Activated T-cell treated with anti-CD3 and anti-CD28 coated beads, Interleukin-2, amount 50 U/mL, for 4 hours (primary cell): ENCODE data around the gene AEBP1. TPM values are rescaled to one million over a fixed set of nuclear protein-coding genes. Genes with fewer than 3 reads are reported as not detected.

Experiments used
- ATAC-seq, 2 donors: fragments of 200-7000 bp; cut with Tn5 transposase; one replicate each; pipeline ENCODE4 v1.10.0; 2021
- DNase-seq: peaks from one replicate; pipeline ENCODE4 v3.0.0-alpha.2; 2020
- H3K27me3 Mint-ChIP-seq: one replicate; pipeline ENCODE4 v1.8.0; 2021; ENCODE audit warnings: low read depth, mixed read lengths
- H3K36me3 Mint-ChIP-seq: one replicate; pipeline ENCODE4 v1.8.0; 2022; ENCODE audit warnings: mixed read lengths; ENCODE audit not compliant: insufficient read depth
- H3K4me1 Mint-ChIP-seq: one replicate; pipeline ENCODE4 v1.8.0; 2021; ENCODE audit warnings: low read depth, mixed read lengths
- H3K4me3 Mint-ChIP-seq: one replicate; pipeline ENCODE4 v1.8.0; 2021; ENCODE audit warnings: mild to moderate bottlenecking, moderate library complexity, mixed read lengths
- H3K9me3 Mint-ChIP-seq: one replicate; pipeline ENCODE4 v1.8.0; 2021; ENCODE audit warnings: mixed read lengths
- total RNA-seq, 3 donors: library from RNA; stranded (reverse); gene quantifications; one replicate each; pipeline ENCODE4 v1.2.1, GENCODE V29; 2021

Gene AEBP1
- total RNA-seq, 3 donors from 2014 or later: 26.7 to 36.3 (median 35.7) TPM

DNA sequence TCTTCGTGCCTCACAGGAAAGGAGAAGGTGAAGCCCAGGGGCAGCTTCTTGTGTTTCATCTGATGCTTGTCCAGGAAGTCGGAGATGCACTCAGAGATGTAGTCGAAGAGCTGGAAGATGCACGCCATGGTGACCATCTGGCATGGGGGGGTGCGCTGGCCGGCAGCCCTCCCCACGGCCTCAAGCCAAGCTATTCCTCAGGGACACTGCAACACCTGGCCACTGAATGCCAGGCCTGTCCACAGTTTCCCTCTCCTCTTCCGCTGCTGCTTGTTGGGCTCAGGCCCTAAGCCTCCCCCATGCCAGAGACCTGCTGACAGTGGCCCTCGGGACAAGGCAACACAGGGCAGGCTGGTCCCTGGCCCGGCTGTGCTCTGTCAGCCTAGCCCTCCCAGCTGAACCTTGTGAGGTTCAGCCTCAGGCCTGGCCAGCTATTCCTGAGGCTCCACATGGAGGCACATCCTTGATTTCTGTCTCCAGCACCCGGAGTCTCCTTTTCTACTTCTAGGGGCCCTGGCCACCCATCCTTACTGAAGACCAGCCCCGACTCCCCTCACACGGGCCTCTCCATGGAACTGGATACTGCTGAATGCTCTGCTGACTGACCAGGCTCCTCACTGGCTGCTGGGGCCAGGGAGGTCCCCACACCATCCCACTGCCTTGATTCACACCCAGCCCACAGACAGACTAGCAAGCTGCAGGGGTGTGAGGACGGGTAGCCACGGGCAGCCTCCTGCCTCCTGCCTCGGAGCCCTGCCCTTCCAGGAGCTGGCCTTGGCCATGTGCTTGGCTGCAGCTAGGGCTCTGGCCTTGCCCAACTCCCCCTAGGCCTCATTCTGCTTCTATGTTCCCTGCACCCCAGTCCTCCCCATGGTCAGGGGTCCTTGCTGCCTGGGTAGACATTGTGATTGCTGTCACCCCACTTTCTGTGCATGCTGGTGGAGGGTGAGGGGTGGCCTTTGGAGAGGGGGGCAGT is 47.1 kb downstream of the AEBP1 start:
- no peaks in the 10 kb centered on the region for H3K9me3 Mint-ChIP-seq
- peaks cover 1% of the 10 kb centered on the region for H3K27me3 Mint-ChIP-seq
- H3K4me1 Mint-ChIP-seq: no peaks in the 10 kb centered on the region
- DNase-seq (no peak), ATAC-seq (no peak)
- no peak overlapping the region for H3K4me3 Mint-ChIP-seq
- H3K36me3 Mint-ChIP-seq: no peaks in the 10 kb centered on the region

DNA sequence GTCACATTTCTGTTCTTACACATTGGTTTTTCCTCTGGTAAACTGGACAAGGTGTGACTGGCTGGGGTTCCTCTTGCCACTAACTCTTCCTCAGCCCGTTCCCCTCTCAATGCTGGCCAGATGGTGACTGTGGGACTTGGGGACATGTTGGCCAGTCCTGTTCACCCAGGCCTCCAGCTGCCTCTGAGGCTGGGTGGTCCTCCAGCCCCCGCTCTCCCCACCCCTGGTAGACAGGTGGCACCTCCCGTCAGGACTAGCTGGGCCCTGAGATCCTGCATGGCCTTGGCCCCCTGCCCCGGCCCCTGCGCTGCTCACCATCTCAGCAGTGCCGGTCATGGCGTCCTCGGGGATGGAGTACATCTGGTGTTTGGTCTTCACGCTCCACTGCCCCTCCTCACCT is 47.8 kb downstream of the AEBP1 start:
- DNase-seq (no peak), ATAC-seq (no peak)
- H3K9me3 Mint-ChIP-seq: no peaks in the 10 kb centered on the region
- H3K27me3 Mint-ChIP-seq: peaks cover 1% of the 10 kb centered on the region
- H3K36me3 Mint-ChIP-seq: no peaks in the 10 kb centered on the region
- no peak overlapping the region for H3K4me3 Mint-ChIP-seq
- H3K4me1 Mint-ChIP-seq: no peaks in the 10 kb centered on the region

DNA sequence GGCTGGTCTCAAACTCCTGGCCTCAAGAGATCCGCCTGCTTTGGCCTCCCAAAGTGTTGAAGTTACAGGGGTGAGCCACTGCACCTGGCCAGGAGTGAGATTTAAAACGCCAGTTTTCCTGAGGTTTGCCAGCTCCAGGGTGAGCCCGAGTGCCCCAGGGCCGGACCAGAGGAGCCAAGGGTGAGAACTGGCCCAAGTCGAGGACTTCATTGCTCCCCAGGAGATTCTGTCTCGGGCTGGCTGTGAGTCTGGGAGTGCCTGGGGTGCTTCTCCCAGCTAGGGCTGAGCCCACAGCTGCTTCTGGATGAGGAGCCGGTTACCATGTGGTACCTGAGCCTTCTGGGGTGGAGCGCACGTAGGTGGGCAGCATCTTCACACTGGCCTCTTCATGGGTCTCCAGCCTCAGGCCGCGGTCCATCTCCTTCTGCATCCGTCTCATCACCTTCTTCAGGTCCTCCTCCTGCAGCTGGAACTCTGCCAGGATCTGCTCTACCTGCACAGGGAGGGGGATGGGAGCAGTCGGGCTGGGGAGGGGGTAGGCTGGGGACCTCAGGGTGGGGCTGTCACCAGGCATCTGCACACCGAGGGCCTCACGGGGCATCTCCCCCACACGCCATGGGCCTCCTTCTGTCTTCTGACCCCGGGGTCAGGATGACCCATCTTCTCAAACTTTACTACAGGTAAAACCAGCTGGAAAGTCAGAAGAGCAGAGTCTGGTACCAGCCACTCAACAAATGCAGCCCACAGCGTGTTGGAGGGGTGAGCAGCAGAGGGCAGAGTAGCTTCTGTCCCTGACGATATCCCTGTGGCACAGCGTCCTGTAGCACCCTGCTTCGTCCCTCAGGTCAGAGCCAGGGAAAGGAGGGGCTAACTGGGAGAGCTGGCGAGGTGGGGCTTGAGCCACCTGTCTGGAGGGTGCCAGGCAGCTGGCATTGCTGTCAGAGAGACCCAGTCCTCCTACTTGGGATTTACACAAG is 49.1 kb downstream of the AEBP1 start:
- no peaks in the 10 kb centered on the region for H3K4me1 Mint-ChIP-seq
- no peaks in the 10 kb centered on the region for H3K36me3 Mint-ChIP-seq
- H3K27me3 Mint-ChIP-seq: peaks cover 1% of the 10 kb centered on the region
- no peaks in the 10 kb centered on the region for H3K9me3 Mint-ChIP-seq
- no peak overlapping the region for H3K4me3 Mint-ChIP-seq
- no peak for DNase-seq
- ATAC-seq: no peak

GRCh38 chr7:44153948-44154335 is 49.8 kb downstream of the AEBP1 start:
- Mint-ChIP-seq H3K27me3 (peaks cover 1% of the 10 kb centered on the region), H3K36me3 (no peaks in the 10 kb centered on the region), H3K4me1 (no peaks in the 10 kb centered on the region), H3K4me3 (no peak overlapping the region), H3K9me3 (no peaks in the 10 kb centered on the region)
- DNase-seq: no peak
- ATAC-seq: no peak

DNA sequence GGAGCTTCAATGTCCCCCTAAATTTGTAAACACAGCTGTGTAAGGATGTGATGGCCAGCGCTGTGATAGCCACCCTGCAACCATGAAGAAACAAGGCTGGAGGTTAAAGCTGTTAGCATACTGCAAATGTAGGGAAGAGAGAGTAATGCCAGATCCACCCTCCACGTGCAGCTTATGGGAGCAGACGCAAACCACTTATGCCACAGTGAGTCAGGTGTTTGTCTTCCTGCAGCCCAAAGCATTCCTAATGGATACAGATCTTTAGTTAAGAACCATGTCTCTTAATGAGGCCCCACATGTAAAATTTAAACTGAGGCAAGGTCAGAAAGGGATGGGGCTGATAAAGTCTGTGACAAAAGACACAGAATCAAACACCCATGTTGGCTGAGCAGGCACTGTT is 50.6 kb downstream of the AEBP1 start:
- DNase-seq (no peak), ATAC-seq (no peak)
- H3K4me3 Mint-ChIP-seq: no peak overlapping the region
- H3K9me3 Mint-ChIP-seq: no peaks in the 10 kb centered on the region
- peaks cover 1% of the 10 kb centered on the region for H3K27me3 Mint-ChIP-seq
- H3K36me3 Mint-ChIP-seq: no peaks in the 10 kb centered on the region
- no peaks in the 10 kb centered on the region for H3K4me1 Mint-ChIP-seq

GRCh38 chr7:44155191-44156185 is 51.3 kb downstream of the AEBP1 start:
- Mint-ChIP-seq H3K4me3 (no peak overlapping the region), H3K9me3 (no peaks in the 10 kb centered on the region), H3K27me3 (peaks cover 1% of the 10 kb centered on the region), H3K4me1 (no peaks in the 10 kb centered on the region), H3K36me3 (no peaks in the 10 kb centered on the region)
- ATAC-seq (no peak), DNase-seq (no peak)

DNA sequence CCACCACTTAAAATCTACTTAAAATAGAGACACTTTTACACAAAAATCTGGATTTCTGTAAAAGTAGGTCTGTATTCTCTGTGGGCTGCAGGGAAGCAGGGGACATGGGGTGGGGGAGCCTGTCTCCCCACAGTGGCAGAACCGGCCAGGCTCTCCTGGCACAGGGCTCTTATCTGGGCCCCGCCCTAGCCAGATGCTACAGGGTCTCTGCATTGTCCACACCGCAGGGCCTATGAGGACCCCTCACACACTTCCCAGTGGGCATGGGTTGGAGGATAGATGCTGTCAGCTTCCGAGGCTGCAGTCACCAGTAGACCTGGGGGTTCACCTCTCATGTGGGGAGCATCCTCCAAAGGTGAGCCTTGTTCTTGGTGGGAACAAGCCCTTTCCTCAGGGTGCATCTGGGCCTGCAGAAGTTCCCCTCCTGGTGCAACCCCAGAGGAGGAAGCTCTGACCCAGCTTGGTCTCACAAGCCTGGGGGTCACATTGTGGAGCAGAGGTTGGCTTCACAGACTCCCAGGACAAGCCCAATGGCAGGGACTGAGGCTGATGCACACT is 52.4 kb downstream of the AEBP1 start:
- H3K4me3 Mint-ChIP-seq: no peak overlapping the region
- H3K4me1 Mint-ChIP-seq: no peaks in the 10 kb centered on the region
- no peak for DNase-seq
- H3K9me3 Mint-ChIP-seq: no peaks in the 10 kb centered on the region
- ATAC-seq: no peak
- peaks cover 1% of the 10 kb centered on the region for H3K27me3 Mint-ChIP-seq
- H3K36me3 Mint-ChIP-seq: no peaks in the 10 kb centered on the region

- Mint-ChIP-seq H3K27me3 (no peaks in the 10 kb centered on the region), H3K4me3 (no peak overlapping the region), H3K36me3 (no peaks in the 10 kb centered on the region), H3K9me3 (no peaks in the 10 kb centered on the region), H3K4me1 (no peaks in the 10 kb centered on the region)
- ATAC-seq (no peak), DNase-seq (no peak)
Observed at GRCh38 chr7:44157116-44158080, 53.3 kb downstream of the AEBP1 start.

GRCh38 chr7:44158096-44158872 is 54.1 kb downstream of the AEBP1 start:
- Mint-ChIP-seq H3K27me3 (no peaks in the 10 kb centered on the region), H3K4me1 (no peaks in the 10 kb centered on the region), H3K9me3 (no peaks in the 10 kb centered on the region), H3K4me3 (no peak overlapping the region), H3K36me3 (no peaks in the 10 kb centered on the region)
- DNase-seq: no peak
- no peak for ATAC-seq

DNA sequence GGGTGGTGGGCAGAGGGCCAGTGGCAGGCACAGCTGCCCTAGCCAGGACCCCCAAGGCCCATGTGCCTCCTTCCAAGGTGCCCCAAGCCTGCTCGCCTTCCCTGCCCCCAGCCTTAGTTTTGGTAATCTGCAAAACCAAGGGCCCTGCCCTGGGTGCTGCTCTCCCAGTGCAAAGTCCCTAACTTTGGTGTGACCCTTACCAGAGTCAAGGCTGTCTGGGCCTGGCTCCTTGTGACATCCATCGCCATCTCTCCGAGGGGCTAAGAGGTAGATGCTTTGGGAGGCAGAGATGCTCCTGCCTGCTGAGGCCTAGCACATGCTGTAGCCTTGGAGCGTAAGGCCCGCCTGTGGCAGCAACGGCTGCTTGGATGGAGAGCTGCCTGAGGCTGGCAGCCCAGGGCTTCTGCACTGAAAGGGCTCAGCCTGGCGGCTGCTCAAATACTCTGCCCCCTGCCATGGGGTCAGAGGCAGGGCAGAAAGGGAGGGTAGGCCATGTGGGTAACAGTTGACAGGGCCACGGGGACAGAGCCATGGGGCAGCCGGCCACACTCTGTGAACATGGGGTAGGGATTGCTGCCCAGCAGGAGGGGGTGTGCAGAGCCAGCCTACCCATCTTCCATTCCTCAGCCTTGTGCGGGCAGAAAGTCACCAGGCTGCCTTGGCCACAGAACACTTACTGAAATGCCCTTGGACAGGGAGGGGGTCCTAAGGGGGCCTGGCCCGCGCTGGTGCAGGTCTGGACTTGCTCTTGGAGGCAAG is 54.9 kb downstream of the AEBP1 start:
- DNase-seq (no peak), ATAC-seq (no peak)
- peaks cover 2% of the 10 kb centered on the region for H3K27me3 Mint-ChIP-seq
- peaks cover 2% of the 10 kb centered on the region for H3K9me3 Mint-ChIP-seq
- H3K4me3 Mint-ChIP-seq: no peak overlapping the region
- H3K36me3 Mint-ChIP-seq: no peaks in the 10 kb centered on the region
- no peaks in the 10 kb centered on the region for H3K4me1 Mint-ChIP-seq

- Mint-ChIP-seq H3K4me3 (no peak overlapping the region), H3K36me3 (no peaks in the 10 kb centered on the region), H3K27me3 (peaks cover 2% of the 10 kb centered on the region)
Observed at GRCh38 chr7:44159824-44160630, 55.9 kb downstream of the AEBP1 start.

More at GRCh38 chr7:44159824-44160630, 55.9 kb downstream of the AEBP1 start:
- no peak for ATAC-seq
- DNase-seq: no peak
- Mint-ChIP-seq H3K4me1 (no peaks in the 10 kb centered on the region), H3K9me3 (peaks cover 8% of the 10 kb centered on the region)
